KG1 (cell line): Measurements from ENCODE around the gene KCNH5.

ENCODE experiments used
- DNase-seq: peaks from one replicate; lab custom pipeline; 2025; lab: John Stamatoyannopoulos, UW

KCNH5 gene

DNA sequence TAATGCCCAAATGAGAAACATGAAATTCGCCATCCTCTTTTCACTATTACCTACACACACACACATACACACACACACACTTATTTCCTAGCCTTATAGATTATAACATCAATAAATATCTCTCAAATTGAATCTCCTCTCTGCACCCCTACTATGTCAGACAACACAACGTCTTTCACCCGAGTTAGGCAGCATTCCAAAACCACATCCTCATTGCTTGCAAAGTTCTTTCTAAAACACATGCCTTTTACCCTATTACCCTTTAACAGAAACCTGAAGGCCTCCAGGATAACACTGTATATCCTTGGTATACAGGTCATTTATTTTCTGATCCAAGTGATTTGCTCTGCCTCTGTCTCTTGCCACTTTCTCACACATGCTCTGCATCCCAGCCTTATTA is 56.3 kb downstream of the KCNH5 start:
- DNase-seq = no peak

DNA sequence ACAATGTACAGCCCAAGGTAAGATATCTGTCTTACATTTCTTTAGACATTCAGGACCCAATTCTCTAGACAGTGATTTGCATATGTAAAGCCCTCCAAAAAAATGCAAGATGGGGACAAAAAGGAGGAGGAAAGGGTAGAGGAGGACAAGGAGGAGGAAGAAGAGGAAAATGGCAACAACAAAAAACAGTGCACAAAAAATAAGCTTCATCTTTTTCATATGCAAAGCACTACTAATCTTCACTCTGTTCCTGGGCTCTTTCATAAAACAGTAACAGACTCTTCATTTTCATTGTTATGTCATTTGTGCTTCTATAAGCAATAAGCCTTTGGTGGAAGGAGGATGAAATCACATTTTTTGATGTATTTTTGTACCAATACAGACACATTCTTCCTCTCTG is 61.4 kb downstream of the KCNH5 start:
- no peak for DNase-seq

DNA sequence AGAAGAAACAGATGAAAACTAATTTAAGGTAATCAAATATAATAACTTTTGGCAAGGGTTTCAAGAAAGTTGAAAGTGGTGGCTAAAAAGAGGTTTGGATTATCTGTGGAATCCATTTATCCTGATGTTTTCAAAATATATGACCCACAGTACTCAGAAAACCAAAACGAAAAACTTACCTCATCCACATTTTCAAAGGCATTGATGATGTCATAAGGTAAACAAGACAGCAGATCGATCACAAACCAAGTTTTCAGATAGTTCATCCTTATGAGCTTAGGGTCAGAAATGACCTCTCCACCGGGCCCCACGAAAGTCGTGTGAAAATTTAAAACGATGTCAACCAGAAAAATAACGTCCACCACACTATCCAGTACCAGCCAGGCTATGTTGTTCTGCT is 64.6 kb downstream of the KCNH5 start:
- DNase-seq = no peak

DNA sequence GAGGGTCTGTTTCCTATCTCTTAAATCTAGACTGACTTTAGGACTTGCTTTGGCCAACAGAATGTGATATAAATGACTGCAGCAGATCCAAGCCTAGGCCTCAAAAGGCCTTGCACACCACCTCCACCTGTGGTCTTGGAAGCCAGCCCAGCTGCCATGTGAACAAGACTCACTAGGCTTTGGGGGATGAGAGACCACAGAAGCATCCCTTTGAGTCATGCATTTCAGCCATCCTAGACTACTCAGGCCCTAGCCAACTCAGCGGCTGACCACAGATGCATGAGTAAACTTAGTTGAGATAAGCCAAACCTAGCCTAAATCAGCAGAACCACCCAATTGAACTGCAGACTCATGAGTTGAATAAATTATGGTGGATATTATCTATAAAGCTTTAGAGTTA is 87.7 kb downstream of the KCNH5 start:
- no peak for DNase-seq

DNA sequence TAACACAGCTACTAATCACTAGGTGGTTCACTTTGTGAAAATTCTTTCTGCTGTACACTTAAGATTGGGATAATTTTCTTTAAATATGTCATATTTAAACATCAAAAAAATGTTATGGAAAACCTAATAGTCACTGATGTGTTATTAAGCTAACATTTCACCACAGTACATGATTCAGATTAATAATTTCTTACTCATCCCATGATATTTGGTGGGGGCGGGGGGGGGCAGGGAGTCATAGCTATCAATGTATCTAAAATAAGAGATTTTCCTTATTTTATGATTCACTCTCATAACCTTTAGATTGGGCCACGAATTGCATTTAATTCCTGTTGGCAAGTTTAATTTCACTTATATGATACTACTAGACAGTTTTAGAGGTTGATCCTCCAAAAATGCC is 88.8 kb downstream of the KCNH5 start:
- no peak for DNase-seq

DNA sequence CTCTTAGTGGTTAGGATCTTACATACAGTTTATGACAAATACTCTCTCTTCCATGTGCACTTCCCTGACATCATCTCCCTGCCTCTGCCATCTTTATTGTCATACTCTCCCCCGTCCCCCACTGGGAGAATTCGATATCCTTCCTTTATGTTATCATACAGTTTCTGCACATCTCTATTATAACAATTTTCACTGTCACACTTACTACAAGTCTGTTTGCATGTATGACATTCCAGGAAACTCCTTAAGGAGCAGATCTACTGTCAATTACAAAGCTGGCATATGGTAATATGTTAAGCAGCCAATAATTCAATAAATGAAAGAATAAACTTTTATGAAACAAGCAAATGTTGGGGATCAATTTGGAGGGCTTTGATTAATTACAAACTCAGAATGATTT is 91.1 kb downstream of the KCNH5 start:
- no peak for DNase-seq

DNA sequence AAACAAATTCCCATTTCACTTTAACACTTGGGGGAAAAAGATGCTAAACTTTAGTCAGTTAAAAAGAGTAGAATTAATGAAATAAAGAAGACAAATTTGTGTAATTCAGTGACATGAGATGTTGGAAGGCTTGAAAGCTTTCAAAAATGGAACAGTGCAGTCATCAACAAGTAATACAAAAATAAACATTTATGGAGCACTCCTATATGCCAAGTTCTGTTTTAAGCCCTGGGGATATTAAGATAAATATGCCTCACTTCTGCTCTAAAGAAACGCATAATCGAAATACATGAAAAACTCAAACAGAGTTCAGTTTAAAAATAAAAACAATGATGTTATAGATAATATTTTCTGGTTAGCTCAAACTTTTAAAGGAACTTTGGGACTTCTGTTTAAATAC is 93.0 kb downstream of the KCNH5 start:
- DNase-seq = no peak

DNA sequence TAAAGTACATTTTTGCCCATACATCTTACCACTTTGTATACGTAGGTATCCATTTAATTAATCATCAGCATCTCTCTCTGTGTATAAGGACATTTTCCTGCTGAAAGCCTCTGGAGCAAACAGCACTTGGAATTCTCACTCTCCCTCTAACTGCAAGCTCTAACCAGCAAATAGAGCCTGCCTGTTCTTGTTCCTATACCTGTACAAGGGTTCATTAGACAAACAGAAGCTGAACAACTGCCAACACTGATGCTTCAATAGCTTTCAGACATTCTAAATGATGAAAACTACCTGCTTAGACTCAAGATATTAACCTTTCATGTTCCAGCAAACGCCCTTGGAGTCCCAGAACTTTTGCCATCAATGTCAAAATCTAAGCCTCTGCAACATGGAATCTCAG is 98.0 kb downstream of the KCNH5 start:
- no peak for DNase-seq

DNA sequence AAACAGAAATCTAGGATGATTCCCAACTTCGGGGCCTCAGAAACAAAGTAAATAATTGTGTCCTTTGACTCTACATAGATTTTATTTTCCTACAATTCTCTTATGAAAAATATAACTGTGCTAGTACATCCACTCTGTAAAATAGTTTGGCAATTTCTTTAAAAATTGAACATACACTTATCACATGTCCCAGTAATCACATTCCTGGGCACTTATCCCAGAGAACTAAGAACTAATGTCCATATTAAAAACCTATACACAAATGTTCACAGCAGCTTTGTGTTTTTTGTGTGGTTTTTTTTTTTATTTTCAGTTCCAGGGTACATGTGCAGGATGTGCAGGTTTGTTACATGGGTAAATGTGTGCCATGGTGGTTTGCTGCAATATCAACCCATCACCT is 99.0 kb downstream of the KCNH5 start:
- DNase-seq = no peak

DNA sequence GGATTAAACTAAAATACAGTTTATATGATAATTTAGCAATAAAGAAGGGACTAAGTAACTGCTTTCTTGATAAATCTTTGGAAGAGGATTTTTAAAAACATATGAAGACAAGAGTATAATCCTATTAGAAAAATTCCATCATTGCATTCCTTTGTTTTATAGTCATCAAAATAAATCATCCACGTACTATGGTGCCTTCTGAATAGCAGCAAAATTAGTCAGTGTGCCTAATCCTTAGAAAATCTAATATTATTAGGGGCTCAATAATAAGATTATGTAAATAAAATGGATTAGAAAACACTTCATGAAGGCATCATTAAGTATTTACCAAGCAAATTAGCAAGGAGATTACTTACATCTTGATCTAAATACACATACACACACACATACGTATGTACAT is 102.1 kb downstream of the KCNH5 start:
- DNase-seq = no peak

DNA sequence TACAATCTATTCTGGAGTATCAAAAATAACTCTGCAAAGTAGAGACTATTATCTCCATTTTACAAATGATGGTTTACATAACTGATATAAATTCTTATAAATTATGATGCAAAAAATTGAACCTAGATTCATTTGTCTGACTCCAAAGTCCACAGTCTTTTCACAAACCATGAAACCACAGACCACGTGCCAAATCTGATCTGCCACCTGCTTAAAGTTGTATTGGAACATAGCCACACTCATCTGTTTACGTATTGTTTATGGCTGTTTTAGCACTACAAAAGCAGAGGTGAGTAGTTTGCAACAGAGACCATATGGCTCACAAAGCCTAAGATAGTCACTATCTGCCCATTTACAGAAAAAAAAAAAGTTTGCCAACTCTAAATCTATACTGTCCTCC is 105.3 kb downstream of the KCNH5 start:
- DNase-seq = no peak

DNA sequence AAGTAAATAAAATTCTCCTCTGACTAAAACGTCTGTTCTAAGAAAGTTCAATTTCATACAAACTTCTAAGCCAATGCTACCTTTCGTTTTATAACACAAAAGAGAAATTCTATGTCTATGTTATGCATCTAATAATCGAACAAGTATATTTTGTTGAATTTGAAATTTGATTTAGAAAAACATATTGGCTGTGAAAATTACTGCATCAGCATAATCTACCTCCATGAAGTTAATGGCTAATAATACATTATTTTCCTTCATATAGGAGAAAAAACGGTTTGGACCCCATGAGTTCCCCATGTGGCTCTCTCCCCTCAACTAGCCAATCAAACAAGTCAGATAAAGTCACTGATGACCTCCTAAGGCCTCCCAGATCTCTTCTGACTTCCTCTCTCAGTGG is 106.5 kb downstream of the KCNH5 start:
- no peak for DNase-seq

DNA sequence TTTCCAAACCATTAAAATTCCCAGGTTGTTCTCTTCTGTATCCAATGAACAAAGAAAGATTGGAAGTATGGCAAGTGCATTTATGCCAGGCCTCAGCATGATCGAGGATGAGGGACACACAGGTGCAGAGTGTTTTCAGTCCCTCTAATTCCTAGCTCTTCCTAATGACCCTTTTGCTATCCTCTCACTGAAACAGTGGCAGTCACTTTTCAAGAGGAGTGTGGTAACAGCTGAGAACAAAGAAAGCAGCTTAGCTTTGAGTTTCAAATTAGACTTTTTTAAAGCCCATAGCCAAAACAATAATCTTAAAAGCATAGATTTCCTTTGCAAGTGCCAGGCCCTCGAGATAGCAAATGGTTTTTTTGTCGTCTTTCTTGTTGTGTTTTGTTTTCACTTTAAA is 110.8 kb downstream of the KCNH5 start:
- DNase-seq = no peak

DNA sequence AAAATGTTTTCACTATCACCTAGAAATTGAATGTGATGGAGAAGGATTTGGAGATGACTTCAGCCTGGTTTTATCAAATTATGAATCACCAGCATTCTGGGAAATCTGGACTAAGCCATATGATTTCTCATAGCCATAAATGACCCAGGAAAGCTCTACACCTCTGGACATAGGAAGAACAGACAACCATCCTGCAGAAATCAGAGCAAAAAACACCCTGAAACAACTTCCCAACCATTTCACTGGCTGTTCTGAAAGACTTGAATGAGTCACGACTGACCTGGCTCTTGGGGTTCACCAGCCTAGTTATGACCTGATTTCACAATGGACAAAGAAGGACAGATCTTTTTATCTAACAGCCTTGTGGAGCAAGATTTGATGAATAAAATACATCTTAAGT is 123.8 kb downstream of the KCNH5 start:
- DNase-seq = no peak

DNA sequence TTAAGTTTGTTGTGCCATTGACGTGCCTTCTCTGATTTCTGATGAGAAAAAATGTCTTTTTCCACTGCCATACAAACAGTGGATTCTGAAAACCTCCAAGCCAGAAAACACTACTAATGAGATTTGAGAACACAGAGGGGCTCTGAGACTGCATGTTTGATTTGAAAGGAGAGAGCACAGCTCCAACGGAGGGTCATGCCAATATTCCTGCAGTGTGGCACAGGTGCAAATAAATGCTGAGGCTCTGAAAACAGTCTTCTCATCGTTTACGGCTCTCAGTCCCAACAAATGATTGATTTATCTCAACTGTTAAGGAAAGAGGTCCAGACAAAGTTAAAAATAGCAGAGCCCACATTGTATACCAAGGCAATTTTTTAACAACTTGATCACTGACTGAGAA is 128.7 kb downstream of the KCNH5 start:
- DNase-seq = no peak

DNA sequence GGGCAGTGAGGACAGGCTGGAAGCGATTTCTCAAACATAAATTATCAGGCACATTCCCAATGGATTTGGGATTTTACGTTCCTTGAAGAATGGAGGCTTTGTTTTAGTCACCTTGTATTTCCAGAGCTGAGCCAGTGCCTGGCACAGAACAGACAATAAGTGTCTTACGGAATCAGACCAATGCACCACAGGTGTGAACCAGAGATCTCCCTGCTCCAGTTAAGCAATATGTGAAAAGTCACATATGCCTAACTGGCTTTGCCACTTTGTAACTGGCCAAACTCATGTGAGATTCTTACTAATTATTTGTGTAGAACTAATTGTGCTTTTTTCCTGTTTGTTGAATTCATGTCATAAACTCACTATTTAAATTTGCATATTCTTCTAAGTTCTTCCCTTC is 130.4 kb downstream of the KCNH5 start:
- no peak for DNase-seq

DNA sequence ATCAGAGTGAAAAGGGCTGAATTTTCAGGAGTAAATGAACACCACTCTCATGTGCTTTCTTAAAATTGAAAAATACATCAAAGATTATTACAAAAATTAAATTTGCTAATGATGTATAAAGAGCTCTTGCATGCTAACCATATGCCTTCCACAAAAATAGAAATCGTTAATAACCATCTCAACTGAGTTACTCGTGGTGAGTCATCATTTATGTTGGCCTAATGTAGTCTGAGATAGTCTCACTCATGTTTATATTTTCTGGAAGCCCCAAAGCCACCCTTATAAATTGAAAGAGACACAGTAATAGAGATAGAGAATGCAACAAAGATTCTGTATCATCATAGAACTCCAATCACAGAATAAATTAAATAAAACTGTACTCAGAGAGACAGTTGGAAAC is 131.2 kb downstream of the KCNH5 start:
- no peak for DNase-seq

DNA sequence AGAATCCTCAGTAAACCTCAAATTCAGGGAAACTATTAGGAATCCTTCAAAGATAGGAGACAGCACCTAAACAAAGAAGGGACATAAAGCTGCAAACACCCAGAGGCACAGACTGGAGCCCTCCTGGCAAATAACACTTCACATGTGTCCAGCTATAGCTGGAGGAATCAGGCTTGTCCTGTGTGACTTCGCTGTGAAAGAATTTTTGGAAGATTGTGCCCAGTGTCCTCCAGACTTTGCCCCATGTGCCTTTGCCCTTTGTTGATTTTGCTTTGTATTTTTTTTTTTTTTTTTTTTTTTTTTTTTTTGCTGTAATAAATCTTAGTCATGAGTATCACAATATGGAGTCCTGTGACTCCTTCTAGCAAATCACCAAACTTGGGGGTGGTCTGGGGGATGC is 136.8 kb downstream of the KCNH5 start:
- no peak for DNase-seq

DNA sequence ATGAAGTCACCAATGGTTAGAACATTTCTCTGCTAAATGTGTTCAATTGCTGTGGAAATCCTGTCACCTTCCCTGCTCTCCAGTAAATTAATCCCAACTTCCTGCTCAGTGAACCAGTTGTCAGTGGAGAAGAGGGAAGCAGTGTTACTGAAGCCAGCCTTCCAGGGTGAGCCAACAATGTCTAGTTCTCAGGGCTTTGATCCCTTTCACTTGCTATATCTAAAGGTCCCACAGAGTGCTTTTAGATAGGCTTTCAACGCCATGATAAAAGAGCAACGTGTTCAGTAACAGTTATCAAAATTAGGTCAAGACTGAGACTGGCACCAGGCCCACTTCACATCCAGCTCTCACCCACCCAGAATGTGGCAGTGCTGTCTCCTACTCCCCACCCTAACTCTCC is 139.7 kb downstream of the KCNH5 start:
- no peak for DNase-seq

DNA sequence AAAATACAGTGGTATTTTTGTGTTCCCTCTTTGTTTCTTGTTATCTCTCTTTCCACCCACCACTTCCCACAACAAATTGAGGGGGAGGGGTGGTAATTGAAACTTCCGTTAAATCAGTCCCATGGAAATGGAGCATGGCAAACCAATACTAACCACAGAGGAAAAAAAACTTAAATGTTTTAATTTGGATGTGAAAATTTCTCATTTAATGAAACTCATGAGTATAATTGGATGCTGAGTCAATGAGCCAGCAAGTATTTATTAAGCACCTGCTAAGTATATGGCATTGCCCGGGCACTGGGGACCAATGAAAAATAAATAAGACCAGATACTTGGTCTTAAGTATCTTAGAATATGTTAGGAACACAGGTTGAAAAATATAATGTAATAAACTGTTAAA is 147.5 kb downstream of the KCNH5 start:
- no peak for DNase-seq

DNA sequence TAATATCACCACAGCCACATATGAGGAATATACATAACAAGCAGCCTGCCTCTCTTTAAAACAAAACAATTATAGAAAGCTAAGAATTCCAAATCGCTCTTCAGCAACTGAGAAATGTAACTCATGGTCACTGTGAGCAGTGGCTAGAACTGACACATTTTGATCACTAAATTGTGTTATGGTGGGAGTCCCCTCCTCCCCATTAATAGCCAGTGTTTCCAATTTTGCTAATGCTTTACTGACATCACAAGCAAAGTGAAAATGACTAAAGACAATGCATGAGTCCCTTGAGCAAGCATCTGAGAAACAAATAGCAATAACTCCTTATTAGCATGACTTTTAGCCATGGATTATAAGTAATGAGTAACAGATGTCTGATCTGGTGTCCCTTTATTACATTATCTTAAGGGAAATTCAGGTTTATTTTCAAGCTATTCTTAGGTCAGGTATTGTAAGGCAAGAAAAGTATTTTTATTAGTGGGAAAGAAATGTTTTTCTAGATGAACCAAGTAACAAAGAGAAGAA is 148.3 kb downstream of the KCNH5 start:
- DNase-seq = no peak

DNA sequence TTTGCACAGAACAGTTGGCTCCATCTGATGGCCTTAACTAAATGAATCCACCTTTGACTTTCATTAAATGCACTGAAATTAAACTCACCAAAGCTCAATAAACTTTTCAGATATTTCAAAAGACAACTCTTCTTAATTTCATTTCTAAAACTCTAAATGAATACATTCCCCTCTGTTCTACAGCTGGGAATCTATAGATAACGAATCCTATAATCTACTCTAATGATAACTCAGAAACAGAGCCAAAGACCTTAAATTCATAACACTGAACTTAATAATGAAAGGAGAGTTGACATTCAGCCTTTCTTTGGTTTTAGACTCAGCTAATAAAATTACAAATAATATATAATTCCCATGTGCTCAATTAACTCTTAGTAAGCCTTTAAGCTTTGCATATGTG is 150.5 kb downstream of the KCNH5 start:
- DNase-seq = no peak

DNA sequence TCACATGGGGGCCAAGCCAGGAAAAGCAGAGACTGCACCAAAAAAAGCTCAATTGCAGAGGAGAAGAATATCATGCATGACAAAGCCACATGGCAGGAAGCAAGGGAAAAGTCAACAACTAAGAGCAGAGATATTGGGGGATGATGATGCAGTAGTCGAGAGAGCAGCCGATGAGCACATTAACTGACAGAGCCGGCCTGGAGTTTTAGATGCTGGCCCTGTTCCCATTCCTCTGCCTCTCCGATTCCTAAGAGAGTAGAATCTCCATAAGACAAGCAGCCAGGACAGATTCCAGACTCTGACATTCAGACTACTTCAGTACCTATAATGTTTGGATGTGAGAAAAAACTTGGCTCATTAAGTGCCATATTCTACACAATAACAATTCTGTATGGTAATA is 155.9 kb downstream of the KCNH5 start:
- DNase-seq = no peak

DNA sequence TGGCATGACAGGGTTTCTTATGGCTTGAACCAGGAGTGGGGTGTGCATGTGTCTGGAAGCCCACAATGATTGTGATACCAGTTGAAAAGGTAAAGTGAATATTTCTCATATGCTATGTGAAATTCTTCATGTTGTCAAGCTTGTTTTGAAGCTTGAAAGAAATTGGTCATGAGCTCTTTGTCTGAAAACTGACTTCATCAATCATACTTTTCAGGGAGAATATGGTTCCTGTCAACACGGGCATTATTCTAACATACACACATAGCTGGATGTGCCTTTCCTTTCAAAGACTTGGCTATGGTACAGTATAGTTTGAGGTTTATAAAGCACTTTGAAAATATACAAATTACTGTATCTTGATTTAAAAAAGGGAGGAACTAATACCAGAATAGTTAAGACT is 158.8 kb downstream of the KCNH5 start:
- no peak for DNase-seq

DNA sequence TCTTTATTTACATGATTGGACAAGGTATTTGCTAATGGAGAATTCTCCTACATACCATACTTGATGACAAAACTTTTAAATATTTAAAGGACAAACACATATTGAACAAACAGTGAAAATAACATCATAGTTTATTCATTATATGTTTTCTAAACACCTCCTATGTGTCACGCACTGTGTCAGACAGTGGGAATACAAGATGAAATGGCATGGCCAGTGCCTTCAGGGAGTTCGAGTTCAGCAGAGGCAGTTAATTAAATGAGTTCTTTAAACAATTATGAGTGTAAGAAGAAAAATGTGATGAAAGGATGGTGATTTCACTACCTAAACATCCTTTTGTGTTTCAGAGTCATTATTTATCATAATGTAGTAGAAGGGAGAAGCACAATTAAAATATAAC is 159.8 kb downstream of the KCNH5 start:
- no peak for DNase-seq
